GM12878 (cell line): Measurements from ENCODE around the gene TAX1BP1. TPM values are rescaled to one million over a fixed set of nuclear protein-coding genes. Genes with fewer than 3 reads are reported as not detected.

ENCODE experiments used
- BCL11A ChIP-seq: IDR thresholded peaks from 2 replicates; pipeline ENCODE4 v1.6.1; 2011; ENCODE audit warnings: low read depth, low read length
- CEBPB ChIP-seq, 2 experiments: fragments of 150-350 bp in 1 of 2; IDR thresholded peaks; 2 replicates each; pipeline ENCODE4 v1.6.1; 2012 to 2014; ENCODE audit warnings: low read depth in 2 of 2, low read length in 2 of 2, borderline replicate concordance in 1 of 2, inconsistent platforms in 1 of 2
- CHD1 ChIP-seq: IDR thresholded peaks from 2 replicates; pipeline ENCODE4 v1.6.1; 2012; ENCODE audit warnings: low read depth, low read length, improper control_type of control experiment
- E2F4 ChIP-seq: IDR thresholded peaks from 2 replicates; pipeline ENCODE4 v1.6.1; 2012; ENCODE audit warnings: low read depth, low read length, improper control_type of control experiment
- E2F8 ChIP-seq: fragments of 450-650 bp; IDR thresholded peaks from 2 replicates; pipeline ENCODE4 v1.6.1; 2018; ENCODE audit warnings: mild to moderate bottlenecking, low read depth, moderate library complexity; ENCODE audit not compliant: partially characterized antibody
- ELK1 ChIP-seq: IDR thresholded peaks from 2 replicates; pipeline ENCODE4 v1.6.1; 2012; ENCODE audit warnings: low read depth, low read length, improper control_type of control experiment
- FOXK2 ChIP-seq: fragments of 450-650 bp; IDR thresholded peaks from 2 replicates; pipeline ENCODE4 v1.6.1; 2017; ENCODE audit warnings: mild to moderate bottlenecking, moderate library complexity
- GATAD2B ChIP-seq: fragments of 450-650 bp; conservative IDR thresholded peaks from 2 replicates; pipeline ENCODE4 v1.6.1; 2017; ENCODE audit warnings: low read depth, mild to moderate bottlenecking, moderate library complexity
- HDAC2 ChIP-seq: fragments of 200-600 bp; sonication (generic); IDR thresholded peaks from 2 replicates; pipeline ENCODE4 v1.6.1; 2017
- JUND ChIP-seq: IDR thresholded peaks from 2 replicates; pipeline ENCODE4 v1.6.1; 2012; ENCODE audit warnings: low read depth, mild to moderate bottlenecking, low read length, improper control_type of control experiment, moderate library complexity
- KLF5 ChIP-seq: fragments of 450-650 bp; IDR thresholded peaks from 2 replicates; pipeline ENCODE4 v1.6.1; 2014; ENCODE audit warnings: mild to moderate bottlenecking; ENCODE audit not compliant: partially characterized antibody
- MAX ChIP-seq: IDR thresholded peaks from 2 replicates; pipeline ENCODE4 v1.6.1; 2012; ENCODE audit warnings: low read depth, low read length, improper control_type of control experiment
- MTA2 ChIP-seq: fragments of 450-650 bp; IDR thresholded peaks from 2 replicates; pipeline ENCODE4 v1.6.1; 2016; ENCODE audit warnings: low read depth, mild to moderate bottlenecking, moderate library complexity
- NBN ChIP-seq: fragments of 450-650 bp; IDR thresholded peaks from 2 replicates; pipeline ENCODE4 v1.6.1; 2016
- NFIC ChIP-seq: IDR thresholded peaks from 2 replicates; pipeline ENCODE4 v1.6.1; 2012; ENCODE audit warnings: low read depth, mild to moderate bottlenecking, inconsistent platforms, low read length, moderate library complexity
- NR2F1 ChIP-seq: fragments of 450-650 bp; conservative IDR thresholded peaks from 2 replicates; pipeline ENCODE4 v1.6.1; 2017; ENCODE audit warnings: mild to moderate bottlenecking
- PML ChIP-seq: IDR thresholded peaks from 2 replicates; pipeline ENCODE4 v1.6.1; 2012; ENCODE audit warnings: low read length, inconsistent platforms
- POLR2AphosphoS2 ChIP-seq: IDR thresholded peaks from 2 replicates; pipeline ENCODE4 v1.6.1; 2011; ENCODE audit warnings: low read depth, mild to moderate bottlenecking, low read length, improper control_type of control experiment, moderate library complexity
- RCOR1 ChIP-seq: conservative IDR thresholded peaks from 2 replicates; pipeline ENCODE4 v1.6.1; 2012; ENCODE audit warnings: low read depth, low read length, improper control_type of control experiment
- RFX5 ChIP-seq: IDR thresholded peaks from 2 replicates; pipeline ENCODE4 v1.6.1; 2011; ENCODE audit warnings: low read depth, low read length, improper control_type of control experiment
- SMAD5 ChIP-seq: IDR thresholded peaks from 2 replicates; pipeline ENCODE4 v1.6.1; 2016; ENCODE audit warnings: antibody characterized with exemption, low read depth
- SMARCA5 ChIP-seq: fragments of 450-650 bp; IDR thresholded peaks from 2 replicates; pipeline ENCODE4 v1.6.1; 2017; ENCODE audit warnings: mild to moderate bottlenecking
- USF1 ChIP-seq: IDR thresholded peaks from 2 replicates; pipeline ENCODE4 v1.6.1; 2011; ENCODE audit warnings: borderline replicate concordance, low read depth, mild to moderate bottlenecking, moderate library complexity, mixed read lengths, low read length; ENCODE audit not compliant: insufficient read depth; ENCODE audit errors: extremely low read length
- ZBTB33 ChIP-seq: fragments of 450-650 bp; IDR thresholded peaks from 2 replicates; pipeline ENCODE4 v1.6.1; 2017; ENCODE audit warnings: mild to moderate bottlenecking
- ZSCAN29 ChIP-seq: fragments of 450-650 bp; IDR thresholded peaks from 2 replicates; pipeline ENCODE4 v1.6.1; 2017; ENCODE audit warnings: mild to moderate bottlenecking, moderate library complexity
- polyA plus RNA-seq, 11 experiments: library from polyadenylated mRNA; depleted of rRNA in 4 of 11; unstranded in 6 of 11; stranded (reverse) in 5 of 11; fragments of >200 nt; fragmentation: Nextera tagmentation in 4 of 11; fragmentation: Illumina TruSeq in 1 of 11; extraction: Ambion mirVana in 4 of 11; extraction: Trizol in 1 of 11; gene quantifications; 1 replicate in 1 of 11; 2 replicates in 10 of 11; pipeline versions ENCODE4 v1.2.1 to v1.2.3, GENCODE V29; 2011 to 2016; ENCODE audit warnings: inconsistent platforms in 2 of 11, missing spikeins in 2 of 11, low read depth in 1 of 11
- total RNA-seq, 4 experiments: library from RNA; depleted of rRNA in 3 of 4; stranded (reverse); fragments of >200 nt in 3 of 4; fragmentation: Illumina TruSeq in 1 of 4; extraction: Trizol in 1 of 4; gene quantifications; 2 replicates each; pipeline versions ENCODE4 v1.2.1 to v1.2.3, GENCODE V29; 2013 to 2021

Gene TAX1BP1
- total and polyA plus RNA-seq, 10 of the 15 experiments (the other 5 are each of a cell fraction or from before 2014, with no cell fraction given), result 30.8 to 105 (median 52.0) TPM

- TF ChIP-seq USF1 (no peak), ZBTB33 (no peak), NR2F1 (no peak), FOXK2 (0 out of 2 replicates have a peak, but pooled peaks have one; percentile 33), RFX5 (0 out of 2 replicates have a peak, but pooled peaks have one; percentile 12), NBN (0 out of 2 replicates have a peak, but pooled peaks have one; percentile 59), PML (peak; percentile 73; the same call in 1 of the 2 replicates), POLR2AphosphoS2 (peak; percentile 73), E2F4 (no peak), SMAD5 (peak; percentile 73), MTA2 (no peak), ZSCAN29 (no peak), RCOR1 (no peak), E2F8 (no peak), NFIC (no peak), SMARCA5 (no peak), HDAC2 (no peak), ELK1 (peak; percentile 65; the same call in 1 of the 2 replicates), MAX (no peak), JUND (no peak), GATAD2B (peak; percentile 37; the same call in 1 of the 2 replicates), BCL11A (no peak), CHD1 (no peak), CEBPB (IDR thresholded peaks at IDR 0.05; ENCODE audit: borderline replicate concordance in 1 of 2, low read depth in 2 of 2, low read length in 2 of 2) (no peak), KLF5 (no peak)
These were observed at the start of gene TAX1BP1 (continued) for GRCh38 chr7:27739909-27740448.
